ENCODE results near the gene CYP19A1.

The CYP19A1 gene

GRCh38 chr15:51325167-51325566, 13.2 kb downstream of the CYP19A1 start:
- no peak for FAIRE-seq
- DNase-seq (ENCODE audit: low spot score), result no peak

DNA sequence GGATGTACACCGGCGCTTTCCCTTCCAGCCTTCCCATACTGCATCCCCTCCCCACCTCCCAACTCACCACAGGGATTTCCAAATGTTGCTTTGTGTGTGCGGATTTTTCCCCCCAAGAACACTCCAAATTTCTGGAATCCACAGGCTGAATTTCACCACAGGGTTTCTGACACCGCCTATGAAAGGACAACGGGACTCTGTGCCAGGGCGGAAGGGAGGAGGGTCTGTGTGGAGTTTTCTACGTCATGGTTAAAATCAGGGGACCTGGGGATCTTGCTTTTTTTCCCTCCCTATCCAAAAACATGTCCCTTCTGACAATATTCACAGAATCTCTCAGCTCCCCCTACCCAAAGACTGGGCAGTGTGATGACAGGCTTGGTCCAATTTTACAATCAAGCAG, 14.6 kb downstream of the CYP19A1 start:
- FAIRE-seq (no peak), DNase-seq (ENCODE audit: low spot score) (no peak)

GRCh38 chr15:51322621-51323296, 15.6 kb downstream of the CYP19A1 start:
- no peak for FAIRE-seq
- DNase-seq (ENCODE audit: low spot score), result no peak

- FAIRE-seq (no peak), DNase-seq (ENCODE audit: low spot score) (no peak)
Observed at GRCh38 chr15:51321316-51321715, 17.1 kb downstream of the CYP19A1 start.

DNA sequence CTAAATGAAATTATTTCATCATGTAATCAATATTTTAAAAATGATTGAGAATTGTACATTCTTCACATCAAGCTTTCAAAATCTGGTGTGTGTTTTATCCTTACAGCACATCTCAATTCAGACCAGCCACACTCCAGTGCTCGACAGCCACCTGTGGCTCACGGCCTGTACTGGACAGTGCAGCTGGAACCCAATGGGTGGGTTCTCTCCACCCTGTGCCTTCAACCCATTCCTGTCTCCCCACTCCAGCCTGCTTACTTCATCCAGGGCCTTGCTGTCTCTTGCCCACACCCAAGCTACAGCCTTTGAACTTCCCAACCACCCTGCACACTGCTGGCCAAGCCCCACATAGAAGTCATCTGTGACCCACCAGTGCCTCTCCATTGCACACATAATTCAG, 17.6 kb downstream of the CYP19A1 start:
- no peak for FAIRE-seq

DNA sequence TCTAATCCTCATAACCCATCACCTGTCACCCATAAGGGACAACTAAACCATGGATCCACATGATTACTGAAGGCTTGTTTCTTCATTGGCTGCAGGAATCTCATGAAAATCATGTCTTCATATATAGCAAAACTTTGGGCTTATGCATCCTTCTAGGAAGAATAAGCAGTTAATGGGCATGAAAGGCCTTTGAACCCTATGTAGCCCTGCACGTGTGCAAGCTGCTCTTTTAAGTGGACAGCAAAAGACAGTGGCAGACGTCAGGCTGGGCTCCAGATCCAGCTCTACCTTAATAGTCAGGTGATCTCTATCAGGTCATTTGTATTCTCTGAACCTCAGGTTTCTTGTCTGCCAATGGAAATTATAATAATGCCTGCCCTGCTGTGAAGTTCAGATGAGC, 18.9 kb downstream of the CYP19A1 start:
- DNase-seq (ENCODE audit: low spot score) (no peak), FAIRE-seq (no peak)

More for the DNA sequence above, 17.6 kb downstream of the CYP19A1 start:
- no peak for DNase-seq (ENCODE audit: low spot score)

GRCh38 chr15:51318382-51319150, 19.8 kb downstream of the CYP19A1 start:
- no peak for FAIRE-seq

GRCh38 chr15:51316636-51317035, 21.8 kb downstream of the CYP19A1 start:
- FAIRE-seq (no peak), DNase-seq (ENCODE audit: low spot score) (no peak)

More at GRCh38 chr15:51318382-51319150, 19.8 kb downstream of the CYP19A1 start:
- no peak for DNase-seq (ENCODE audit: low spot score)

GRCh38 chr15:51315726-51316125, 22.7 kb downstream of the CYP19A1 start:
- DNase-seq (ENCODE audit: low spot score) (no peak), FAIRE-seq (no peak)

DNA sequence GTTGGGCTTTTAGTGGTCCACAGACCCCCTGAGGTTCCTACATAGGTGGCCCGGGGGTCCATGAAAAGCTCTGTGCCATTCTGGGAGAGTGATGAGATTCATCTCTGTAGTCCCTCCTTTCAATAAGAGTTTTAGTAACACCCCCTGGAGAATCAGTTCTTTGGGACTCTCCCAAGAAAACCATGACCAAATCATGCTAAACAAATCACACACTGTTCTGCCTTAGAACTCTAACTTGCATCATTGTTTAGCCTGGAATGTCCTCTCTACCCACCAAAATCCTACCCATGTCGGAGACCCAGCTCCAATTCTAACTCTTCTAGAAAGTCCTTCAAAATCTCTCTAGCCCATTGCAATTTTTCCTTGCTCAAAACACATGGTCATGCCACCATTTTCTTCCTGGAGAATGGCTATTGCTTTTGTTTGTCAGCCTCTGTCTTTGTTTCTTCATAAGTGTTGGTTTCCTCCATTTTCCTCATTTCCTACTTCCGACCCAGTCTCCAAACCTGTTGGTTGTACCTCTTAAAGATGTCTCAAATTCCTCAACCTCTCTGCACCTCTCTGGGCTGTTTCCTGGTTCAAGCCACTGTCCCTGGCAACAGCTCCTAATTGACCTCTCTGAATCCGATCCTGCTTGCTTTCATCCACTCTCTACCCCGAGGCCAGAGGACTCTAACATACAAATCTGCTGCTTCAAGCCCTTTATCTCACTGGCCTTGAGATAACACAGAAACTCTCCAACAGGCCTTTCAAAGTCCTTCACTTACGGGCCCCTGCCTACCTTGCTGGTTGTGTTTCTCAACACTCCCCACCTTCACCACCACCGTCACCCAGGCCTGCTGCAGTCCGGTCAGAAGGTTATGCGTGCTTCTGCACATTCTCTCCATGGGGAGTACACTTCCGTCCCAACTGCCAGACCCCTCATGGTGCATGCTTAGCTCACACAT, 23.7 kb downstream of the CYP19A1 start:
- FAIRE-seq (no peak), DNase-seq (ENCODE audit: low spot score) (no peak)

- DNase-seq (ENCODE audit: low spot score), result no peak
- no peak for FAIRE-seq
Observed at GRCh38 chr15:51313644-51314280, 24.6 kb downstream of the CYP19A1 start.

DNA sequence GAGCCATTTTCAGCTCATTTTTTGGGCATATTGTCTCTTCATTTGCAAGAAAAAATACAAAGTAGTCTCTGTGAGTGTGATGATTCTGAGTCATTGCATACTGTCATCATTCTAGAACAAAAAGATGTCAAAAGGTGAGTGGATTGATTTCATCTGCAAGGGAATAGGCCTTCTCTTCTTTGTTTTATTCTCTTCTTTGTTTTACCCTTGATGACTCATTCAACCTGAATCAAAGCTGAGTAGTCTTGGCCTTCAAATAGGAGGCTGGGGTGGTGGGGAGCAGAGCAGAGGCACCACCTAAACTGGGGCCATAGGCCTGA, 25.4 kb downstream of the CYP19A1 start:
- DNase-seq (ENCODE audit: low spot score) (no peak), FAIRE-seq (no peak)

DNA sequence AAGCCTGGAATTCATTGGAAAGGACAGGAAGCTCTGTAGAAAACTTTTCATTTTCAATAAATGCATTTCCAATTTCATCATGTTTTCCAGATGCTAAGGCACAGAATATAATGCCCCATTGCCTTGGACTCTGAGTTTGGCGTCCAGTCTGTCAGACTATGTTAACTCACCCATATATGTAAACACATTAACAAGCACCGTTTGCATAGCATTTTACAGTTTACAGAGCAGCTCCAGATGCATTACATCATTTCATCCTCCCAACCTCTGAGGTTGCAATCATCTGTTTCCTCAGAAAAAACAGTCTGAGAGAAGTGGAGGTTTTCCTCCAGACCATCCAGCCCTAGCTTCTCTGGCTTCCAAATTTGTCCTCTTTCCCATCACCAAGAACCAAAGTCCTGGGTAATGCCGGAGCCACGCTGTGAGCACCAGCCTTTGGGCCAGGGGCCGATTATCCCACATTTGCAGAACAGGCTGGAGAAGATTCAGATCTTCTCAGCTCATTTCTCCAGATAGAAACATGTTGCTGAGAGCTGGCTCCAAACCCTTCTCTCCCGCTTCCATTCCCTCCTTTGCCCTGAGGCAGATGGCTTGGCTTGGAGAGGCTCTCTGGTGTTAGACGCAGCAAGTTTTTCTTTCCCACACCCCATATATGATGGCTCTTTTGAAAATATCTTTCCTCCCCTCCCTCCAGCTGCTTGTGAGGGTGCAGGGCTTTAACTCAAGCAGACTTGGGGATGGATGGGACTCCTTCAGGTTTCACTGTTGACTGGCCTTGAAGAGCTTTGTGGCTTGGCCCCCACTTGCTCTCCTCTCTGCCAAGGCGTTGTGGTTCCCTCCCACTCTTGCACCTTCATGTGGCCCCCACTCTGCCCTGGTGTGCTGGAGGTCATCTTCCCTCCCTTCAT, 26.0 kb downstream of the CYP19A1 start:
- no peak for DNase-seq (ENCODE audit: low spot score)
- FAIRE-seq, result no peak

DNA sequence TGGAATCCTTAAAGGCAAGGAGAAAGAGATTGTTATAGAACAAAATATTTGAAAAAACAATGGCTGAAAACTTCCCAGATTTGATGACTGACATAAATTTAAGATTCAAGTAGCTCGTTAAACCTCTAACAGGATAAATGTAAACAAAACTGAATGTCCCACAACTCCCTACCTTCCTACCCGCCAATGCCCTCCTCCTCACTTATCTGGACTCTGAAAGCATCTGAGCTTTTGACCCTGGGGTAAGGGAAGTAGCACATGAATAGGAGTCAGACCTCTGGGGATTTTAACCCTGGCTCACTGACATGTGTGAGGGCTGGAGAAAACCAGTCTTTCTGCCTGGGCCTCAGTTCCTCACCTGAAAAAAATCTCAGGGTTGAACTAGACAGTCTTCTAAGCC, 26.9 kb downstream of the CYP19A1 start:
- FAIRE-seq (no peak), DNase-seq (ENCODE audit: low spot score) (no peak)

GRCh38 chr15:51310064-51310463, 28.3 kb downstream of the CYP19A1 start:
- FAIRE-seq (no peak), DNase-seq (ENCODE audit: low spot score) (no peak)

DNA sequence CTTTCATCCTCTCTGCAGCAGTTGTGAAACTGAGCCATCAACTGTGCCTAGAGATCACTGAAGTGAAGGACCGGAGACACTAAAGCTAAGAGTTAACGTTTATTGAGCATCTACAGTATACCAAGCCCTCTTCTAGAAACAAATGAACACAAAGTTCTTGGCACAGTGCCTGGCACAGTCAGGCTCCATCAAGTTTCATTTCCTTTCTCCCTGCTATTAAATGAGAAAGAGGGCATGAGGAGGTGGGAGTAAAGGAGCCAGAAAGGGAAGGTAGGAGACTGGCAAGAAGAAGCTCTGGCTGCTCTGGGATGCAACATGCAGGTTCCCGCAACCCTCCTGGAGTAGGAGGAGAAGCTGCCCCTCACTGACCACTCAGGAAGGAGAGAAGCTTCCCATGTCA, 30.6 kb downstream of the CYP19A1 start:
- no peak for DNase-seq (ENCODE audit: low spot score)

GRCh38 chr15:51307325-51307724, 31.1 kb downstream of the CYP19A1 start:
- FAIRE-seq (no peak), DNase-seq (ENCODE audit: low spot score) (no peak)

More for the DNA sequence above, 30.6 kb downstream of the CYP19A1 start:
- no peak for FAIRE-seq

- FAIRE-seq (no peak), DNase-seq (ENCODE audit: low spot score) (no peak)
Observed at GRCh38 chr15:51303462-51303980, 34.9 kb downstream of the CYP19A1 start.

- no peak for FAIRE-seq
- DNase-seq (ENCODE audit: low spot score), result no peak
Observed at GRCh38 chr15:51302480-51302879, 35.9 kb downstream of the CYP19A1 start.
